Astrocyte (in vitro differentiated cells and primary cell): ENCODE measurements around the gene LPGAT1.

ENCODE experiments used
- EZH2 ChIP-seq: IDR thresholded peaks from 2 replicates; pipeline ENCODE4 v1.6.1; 2012; ENCODE audit warnings: mild to moderate bottlenecking, low read length, inconsistent platforms; ENCODE audit not compliant: insufficient read depth
- TF ChIP-seq, protein P1 (sequence below): IDR thresholded peaks from 2 replicates; pipeline ENCODE4 v1.5.1; 2011; ENCODE audit warnings: low read depth, mild to moderate bottlenecking, inconsistent platforms, low read length, moderate library complexity; ENCODE audit not compliant: insufficient read depth

DNA sequence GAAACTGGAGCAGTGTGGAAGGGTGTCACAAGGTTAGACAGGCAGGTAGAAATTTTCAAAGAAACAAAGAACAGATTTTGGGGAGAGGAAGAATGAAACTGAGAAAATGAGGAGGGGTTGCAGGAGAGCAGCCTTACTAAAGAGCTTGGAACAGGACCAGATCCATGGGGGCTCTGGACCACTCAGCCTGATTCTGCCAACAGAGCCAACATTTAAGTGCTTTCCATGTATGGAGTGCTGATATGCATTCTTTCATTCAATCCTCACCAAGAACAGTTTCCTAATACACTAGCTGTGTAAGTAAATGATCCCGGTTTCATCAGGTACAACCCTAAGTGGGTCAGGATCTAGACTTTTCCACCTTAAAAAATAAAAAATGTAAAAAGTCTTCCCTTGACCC, 16.2 kb downstream of the LPGAT1 start:
- TF ChIP-seq, protein P1, sequence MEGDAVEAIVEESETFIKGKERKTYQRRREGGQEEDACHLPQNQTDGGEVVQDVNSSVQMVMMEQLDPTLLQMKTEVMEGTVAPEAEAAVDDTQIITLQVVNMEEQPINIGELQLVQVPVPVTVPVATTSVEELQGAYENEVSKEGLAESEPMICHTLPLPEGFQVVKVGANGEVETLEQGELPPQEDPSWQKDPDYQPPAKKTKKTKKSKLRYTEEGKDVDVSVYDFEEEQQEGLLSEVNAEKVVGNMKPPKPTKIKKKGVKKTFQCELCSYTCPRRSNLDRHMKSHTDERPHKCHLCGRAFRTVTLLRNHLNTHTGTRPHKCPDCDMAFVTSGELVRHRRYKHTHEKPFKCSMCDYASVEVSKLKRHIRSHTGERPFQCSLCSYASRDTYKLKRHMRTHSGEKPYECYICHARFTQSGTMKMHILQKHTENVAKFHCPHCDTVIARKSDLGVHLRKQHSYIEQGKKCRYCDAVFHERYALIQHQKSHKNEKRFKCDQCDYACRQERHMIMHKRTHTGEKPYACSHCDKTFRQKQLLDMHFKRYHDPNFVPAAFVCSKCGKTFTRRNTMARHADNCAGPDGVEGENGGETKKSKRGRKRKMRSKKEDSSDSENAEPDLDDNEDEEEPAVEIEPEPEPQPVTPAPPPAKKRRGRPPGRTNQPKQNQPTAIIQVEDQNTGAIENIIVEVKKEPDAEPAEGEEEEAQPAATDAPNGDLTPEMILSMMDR, result no peak
- TF ChIP-seq EZH2, result no peak
